Keratinocyte (primary cell): ENCODE data around the gene C1orf167. TPM values are rescaled to one million over a fixed set of nuclear protein-coding genes. Genes with fewer than 3 reads are reported as not detected.

ENCODE experiments used
- DNase-seq: peaks from one replicate; pipeline ENCODE4 v3.0.0-alpha.2; 2011; ENCODE audit warnings: low read depth, missing footprints, low spot score
- FAIRE-seq: peaks from 2 replicates; lab custom pipeline; 2011; peaks lifted over from hg19 to GRCh38; lab: Jason Lieb, UNC
- H2AFZ ChIP-seq: 2 replicates; pipeline ENCODE4 v1.6.0; 2012; ENCODE audit warnings: low read length, control low read depth, inconsistent platforms; ENCODE audit not compliant: control insufficient read depth
- H3K27ac ChIP-seq: 2 replicates; pipeline ENCODE4 v1.5.1; 2011; ENCODE audit warnings: low read length; ENCODE audit not compliant: control insufficient read depth, insufficient read depth
- H3K27me3 ChIP-seq: 3 replicates; pipeline ENCODE4 v1.6.0; 2011; ENCODE audit warnings: low read length; ENCODE audit not compliant: control insufficient read depth, insufficient read depth; ENCODE audit errors: extremely low read depth
- H3K36me3 ChIP-seq, 2 experiments: 2 replicates in 1 of 2; 3 replicates in 1 of 2; pipeline ENCODE4 v1.5.1; 2011; ENCODE audit warnings: low read length in 2 of 2, mild to moderate bottlenecking in 1 of 2; ENCODE audit not compliant: control insufficient read depth in 2 of 2, insufficient read depth in 2 of 2; ENCODE audit errors: extremely low read depth in 1 of 2
- H3K4me1 ChIP-seq: 3 replicates; pipeline ENCODE4 v1.5.1; 2011; ENCODE audit warnings: low read length; ENCODE audit not compliant: control insufficient read depth, insufficient read depth; ENCODE audit errors: extremely low read depth
- H3K4me2 ChIP-seq: 3 replicates; pipeline ENCODE4 v1.6.0; 2011; ENCODE audit warnings: low read depth, low read length; ENCODE audit not compliant: control insufficient read depth, insufficient read depth; ENCODE audit errors: extremely low read depth
- H3K4me3 ChIP-seq, 3 experiments: fragments of 200-600 bp in 1 of 3; sonication (generic) in 1 of 3; 2 replicates in 2 of 3; 3 replicates in 1 of 3; pipeline ENCODE4 v1.5.1; 2011 to 2016; ENCODE audit warnings: low read length in 3 of 3, mild to moderate bottlenecking in 3 of 3, control low read depth in 2 of 3, inconsistent platforms in 1 of 3, low read depth in 1 of 3, mixed read lengths in 1 of 3, mixed run types in 1 of 3, moderate library complexity in 1 of 3; ENCODE audit not compliant: control insufficient read depth in 2 of 3, insufficient read depth in 2 of 3; ENCODE audit errors: extremely low read depth in 1 of 3
- H3K79me2 ChIP-seq: 2 replicates; pipeline ENCODE4 v1.6.0; 2012; ENCODE audit warnings: low read length; ENCODE audit not compliant: control insufficient read depth, insufficient read depth
- H3K9ac ChIP-seq: 3 replicates; pipeline ENCODE4 v1.6.0; 2011; ENCODE audit warnings: low read length; ENCODE audit not compliant: control insufficient read depth, insufficient read depth; ENCODE audit errors: extremely low read depth
- H3K9me1 ChIP-seq: 3 replicates; pipeline ENCODE4 v1.6.0; 2011; ENCODE audit warnings: low read length; ENCODE audit not compliant: control insufficient read depth, insufficient read depth; ENCODE audit errors: extremely low read depth
- H3K9me3 ChIP-seq: 2 replicates; pipeline ENCODE4 v1.5.1; 2012; ENCODE audit warnings: low read depth, low read length; ENCODE audit not compliant: control insufficient read depth
- H4K20me1 ChIP-seq: 3 replicates; pipeline ENCODE4 v1.6.0; 2011; ENCODE audit warnings: low read length; ENCODE audit not compliant: control insufficient read depth, insufficient read depth; ENCODE audit errors: extremely low read depth
- CTCF ChIP-seq, 3 experiments: IDR thresholded peaks in 1 of 3; conservative IDR thresholded peaks in 1 of 3; optimal IDR thresholded peaks in 1 of 3; 2 replicates in 2 of 3; 3 replicates in 1 of 3; pipeline versions ENCODE3 to v1.5.1; 2011; ENCODE audit warnings: low read length in 3 of 3, mild to moderate bottlenecking in 3 of 3, moderate library complexity in 2 of 3, control low read depth in 1 of 3, inconsistent platforms in 1 of 3; ENCODE audit not compliant: insufficient read depth in 2 of 3; ENCODE audit errors: extremely low read depth in 1 of 3
- EZH2 ChIP-seq: IDR thresholded peaks from one replicate; pipeline ENCODE4 v1.6.1; 2012; ENCODE audit warnings: inconsistent platforms, mild to moderate bottlenecking, low read length, moderate library complexity
- dilution Hi-C: fragments of 300-500 bp; cut with MboI; formaldehyde crosslinking; loops from one replicate; pipeline ENCODE4 v1.7.0; 2020; ENCODE audit warnings: low sequenced_read_pairs; ENCODE audit not compliant: extremely low pct_ligation_motif_present
- polyA plus RNA-seq, 5 experiments: library from polyadenylated mRNA; depleted of rRNA in 3 of 5; stranded (reverse) in 3 of 5; stranded (forward) in 1 of 5; unstranded in 1 of 5; fragments of >200 nt; gene quantifications; 1 replicate in 1 of 5; 2 replicates in 3 of 5; 3 replicates in 1 of 5; pipeline versions ENCODE4 v1.2.1 to v1.2.3, GENCODE V29; 2011 to 2012; ENCODE audit warnings: missing spikeins in 2 of 5, low read depth in 1 of 5, low replicate concordance in 1 of 5

C1orf167 gene
- polyA plus RNA-seq, 1 donor (not counting 4 experiments of a cell fraction or from before 2014, with no cell fraction given) = not detected

GRCh38 chr1:11722538-11722937 is 39.5 kb upstream of the C1orf167 start:
- Histone ChIP-seq H4K20me1 (no peaks in the 10 kb centered on the region), H3K4me3 (no peak overlapping the region), H3K9me1 (no peaks in the 10 kb centered on the region), H2AFZ (no peak overlapping the region), H3K4me1 (peaks cover 9% of the 10 kb centered on the region), H3K9ac (no peak overlapping the region), H3K9me3 (no peaks in the 10 kb centered on the region), H3K79me2 (no peaks in the 10 kb centered on the region), H3K27ac (no peak overlapping the region), H3K36me3 (no peaks in the 10 kb centered on the region), H3K4me2 (no peak overlapping the region), H3K27me3 (peaks cover 4% of the 10 kb centered on the region)
- dilution Hi-C loops = no loop called here
- DNase-seq (no peak), FAIRE-seq (no peak)
- TF ChIP-seq CTCF (optimal IDR thresholded peaks at IDR 0.05 in 1 of 3, IDR thresholded peaks at IDR 0.05 in 1 of 3, conservative IDR thresholded peaks at IDR 0.05 in 1 of 3; ENCODE audit: extremely low read depth in 1 of 3, insufficient read depth in 2 of 3, low read length in 3 of 3) (no peak), EZH2 (no peak)

- H3K4me2 ChIP-seq = no peak overlapping the region
- no peak overlapping the region for H3K9ac ChIP-seq
- no peak overlapping the region for H3K4me3 ChIP-seq
- H4K20me1 ChIP-seq = no peaks in the 10 kb centered on the region
- H3K27me3 ChIP-seq = peaks cover 4% of the 10 kb centered on the region
- dilution Hi-C loops = no loop called here
- no peaks in the 10 kb centered on the region for H3K79me2 ChIP-seq
- FAIRE-seq = no peak
- H3K36me3 ChIP-seq = no peaks in the 10 kb centered on the region
- H3K9me1 ChIP-seq = no peaks in the 10 kb centered on the region
- H3K4me1 ChIP-seq = peaks cover 2% of the 10 kb centered on the region
- H3K9me3 ChIP-seq = no peaks in the 10 kb centered on the region
- no peak overlapping the region for H2AFZ ChIP-seq
- TF ChIP-seq CTCF (optimal IDR thresholded peaks at IDR 0.05 in 1 of 3, IDR thresholded peaks at IDR 0.05 in 1 of 3, conservative IDR thresholded peaks at IDR 0.05 in 1 of 3; ENCODE audit: extremely low read depth in 1 of 3, insufficient read depth in 2 of 3, low read length in 3 of 3) (no peak), EZH2 (no peak)
- H3K27ac ChIP-seq = no peak overlapping the region
- DNase-seq = no peak
Observed at GRCh38 chr1:11725616-11726015, 36.4 kb upstream of the C1orf167 start.
